ENCODE data around the gene MAP3K5.

GRCh38 chr6:136751522-136751956, 40.7 kb downstream of the MAP3K5 start:
- TF ChIP-seq CTCF (IDR thresholded peaks at IDR 0.05), result no peak
- TF ChIP-seq POLR2A (IDR thresholded peaks at IDR 0.05), result no peak
- no peak for TF ChIP-seq POLR2AphosphoS5 (IDR thresholded peaks at IDR 0.05; ENCODE audit: insufficient read depth in 1 of 2, low read depth in 1 of 2)

Data from vagina (tissue), 2 donors.